Endothelial cell of umbilical vein (primary cell): ENCODE measurements around the gene GRAMD1B. TPM values are rescaled to one million over a fixed set of nuclear protein-coding genes. Genes with fewer than 3 reads are reported as not detected.

Experiments
- BruUV-seq: library from RNA; stranded (reverse); fragments of 400-500 nt; replicated peaks from 2 replicates; lab custom pipeline; 2021; lab: Mats Ljungman, UMichigan
- CTCF ChIA-PET: fragments of 300-600, 350-600 bp; sonication (Branson Sonifier 250); formaldehyde crosslinking; loops from one replicate; lab custom pipeline; 2021; ENCODE audit warnings: antibody characterized with exemption, inconsistent platforms; lab: Charles Lee
- POLR2A ChIA-PET: fragments of 300-600, 350-600 bp; sonication (Branson Sonifier 250); formaldehyde crosslinking; loops from one replicate; lab custom pipeline; 2021; ENCODE audit warnings: antibody characterized with exemption, inconsistent platforms; lab: Charles Lee
- DNase-seq: peaks from one replicate; pipeline ENCODE4 v3.0.0-alpha.2; 2011; ENCODE audit warnings: low read depth, low spot score
- FAIRE-seq: peaks from 2 replicates; lab custom pipeline; 2011; peaks lifted over from hg19 to GRCh38; lab: Jason Lieb, UNC
- H2AFZ ChIP-seq: 2 replicates; pipeline ENCODE4 v1.6.0; 2012; ENCODE audit warnings: low read depth, low read length, control low read depth, inconsistent platforms
- H3K27ac ChIP-seq: 2 replicates; pipeline ENCODE4 v1.5.1; 2011; ENCODE audit warnings: low read depth, mild to moderate bottlenecking, control low read depth, low read length, moderate library complexity; ENCODE audit not compliant: insufficient read depth
- H3K27me3 ChIP-seq, 2 experiments: 2 replicates each; pipeline versions ENCODE4 v1.6.0 to v1.6.1; 2011; ENCODE audit warnings: low read length in 2 of 2, mixed read lengths in 1 of 2; ENCODE audit not compliant: control insufficient read depth in 2 of 2, insufficient read depth in 2 of 2
- H3K36me3 ChIP-seq, 2 experiments: 2 replicates in 1 of 2; 3 replicates in 1 of 2; pipeline ENCODE4 v1.5.1; 2011; ENCODE audit warnings: low read length in 2 of 2, mild to moderate bottlenecking in 1 of 2, moderate library complexity in 1 of 2; ENCODE audit not compliant: control insufficient read depth in 2 of 2, insufficient read depth in 2 of 2; ENCODE audit errors: extremely low read depth in 1 of 2
- H3K4me1 ChIP-seq: 3 replicates; pipeline ENCODE4 v1.5.1; 2011; ENCODE audit warnings: mild to moderate bottlenecking, low read length; ENCODE audit not compliant: control insufficient read depth, insufficient read depth; ENCODE audit errors: extremely low read depth
- H3K4me2 ChIP-seq: 2 replicates; pipeline ENCODE4 v1.6.1; 2011; ENCODE audit warnings: low read length, control low read depth, mixed read lengths; ENCODE audit not compliant: insufficient read depth
- H3K4me3 ChIP-seq, 3 experiments: fragments of 200-600 bp in 1 of 3; sonication (generic), shearing (Covaris generic) in 1 of 3; replicated peaks in 1 of 3; 2 replicates each; pipeline ENCODE4 v1.5.1; 2011 to 2016; ENCODE audit warnings: control low read depth in 3 of 3, low read length in 3 of 3, mild to moderate bottlenecking in 2 of 3, inconsistent platforms in 1 of 3, low read depth in 1 of 3, moderate library complexity in 1 of 3; ENCODE audit not compliant: insufficient read depth in 1 of 3
- H3K79me2 ChIP-seq: 2 replicates; pipeline ENCODE4 v1.6.0; 2012; ENCODE audit warnings: low read length, inconsistent platforms; ENCODE audit not compliant: control insufficient read depth, insufficient read depth
- H3K9ac ChIP-seq: replicated peaks from 2 replicates; pipeline ENCODE3; 2011; ENCODE audit warnings: low read length, control low read depth; ENCODE audit not compliant: insufficient read depth; ENCODE audit errors: extremely low read depth
- H3K9me1 ChIP-seq: replicated peaks from 3 replicates; pipeline ENCODE4 v1.6.0; 2011; ENCODE audit warnings: mild to moderate bottlenecking, low read length; ENCODE audit not compliant: control insufficient read depth, insufficient read depth; ENCODE audit errors: extremely low read depth
- H3K9me3 ChIP-seq: replicated peaks from 2 replicates; pipeline ENCODE4 v1.5.1; 2012; ENCODE audit warnings: low read length, inconsistent platforms; ENCODE audit not compliant: control insufficient read depth, insufficient read depth
- H4K20me1 ChIP-seq: replicated peaks from 2 replicates; pipeline ENCODE3; 2011; ENCODE audit warnings: mild to moderate bottlenecking, low read length; ENCODE audit not compliant: control insufficient read depth, insufficient read depth; ENCODE audit errors: extremely low read depth
- EZH2 ChIP-seq: IDR thresholded peaks from 2 replicates; pipeline ENCODE4 v1.6.1; 2012; ENCODE audit warnings: borderline replicate concordance, low read depth, mild to moderate bottlenecking, moderate library complexity, low read length, inconsistent platforms; ENCODE audit not compliant: severe bottlenecking
- GATA2 ChIP-seq: IDR thresholded peaks from 2 replicates; pipeline ENCODE4 v1.7.0; 2011; ENCODE audit warnings: low read depth, mild to moderate bottlenecking, moderate library complexity, mixed read lengths, low read length; ENCODE audit not compliant: insufficient read length, insufficient read depth
- JUN ChIP-seq: IDR thresholded peaks from 2 replicates; pipeline ENCODE4 v1.6.1; 2011; ENCODE audit warnings: borderline replicate concordance, low read depth; ENCODE audit not compliant: insufficient read length, insufficient read depth
- MAX ChIP-seq: IDR thresholded peaks from 2 replicates; pipeline ENCODE4 v1.6.1; 2011; ENCODE audit not compliant: insufficient read depth, insufficient read length
- POLR2AphosphoS5 ChIP-seq: IDR thresholded peaks from 2 replicates; pipeline ENCODE4 v1.6.1; 2012; ENCODE audit warnings: low read depth, mild to moderate bottlenecking, control low read depth, low read length, moderate library complexity; ENCODE audit not compliant: insufficient read depth
- dilution Hi-C: fragments of 300-500 bp; cut with MboI; formaldehyde crosslinking; loops from one replicate; pipeline ENCODE4 v1.15.0; 2019; ENCODE audit warnings: low sequenced_read_pairs; ENCODE audit not compliant: extremely low pct_ligation_motif_present
- intact Hi-C: fragments of 100-400 bp; cut with micrococcal nuclease; formaldehyde crosslinking; loops from one replicate; pipeline ENCODE4 v1.10.0; 2022
- polyA plus RNA-seq, 4 experiments: library from polyadenylated mRNA; depleted of rRNA in 3 of 4; stranded (reverse) in 3 of 4; unstranded in 1 of 4; fragments of >200 nt; gene quantifications; 2 replicates each; pipeline versions ENCODE4 v1.2.1 to v1.2.3, GENCODE V29; 2011 to 2012; ENCODE audit warnings: missing spikeins in 1 of 4
- total RNA-seq: library from RNA; stranded (reverse); gene quantifications from 2 replicates; pipeline ENCODE4 v1.2.3, GENCODE V29; 2021

Gene GRAMD1B
- total and polyA plus RNA-seq, 2 donors (not counting 3 experiments of a cell fraction or from before 2014, with no cell fraction given), result 5.1 to 11.1 TPM

GRCh38 chr11:123483058-123483457 lies 53.0 kb downstream of the GRAMD1B start:
- intact Hi-C loops, result no loop called here
- ChIA-PET POLR2A (no interaction called here), CTCF (no interaction called here)
- dilution Hi-C loops, result loop anchor here (25.0 kb wide), 1 partner anchor 171 kb away; no protein-coding TSS in a partner anchor
- H3K4me2 ChIP-seq, result no peak overlapping the region
- no peaks in the 10 kb centered on the region for H3K27me3 ChIP-seq
- H2AFZ ChIP-seq, result no peak overlapping the region
- no peak for FAIRE-seq
- no peak for DNase-seq
- H3K36me3 ChIP-seq, result no peaks in the 10 kb centered on the region
- H3K27ac ChIP-seq, result no peak overlapping the region
- no peaks in the 10 kb centered on the region for H3K9me3 ChIP-seq
- H3K4me3 ChIP-seq, result no peak overlapping the region
- no peaks in the 10 kb centered on the region for H4K20me1 ChIP-seq
- peaks cover 2% of the 10 kb centered on the region for H3K4me1 ChIP-seq
- no peaks in the 10 kb centered on the region for H3K79me2 ChIP-seq
- TF ChIP-seq EZH2 (no peak), GATA2 (no peak)
- BruUV-seq, result no TSS peak
- H3K9ac ChIP-seq, result no peak overlapping the region
- no peaks in the 10 kb centered on the region for H3K9me1 ChIP-seq

- Histone ChIP-seq H3K4me2 (no peak overlapping the region), H3K27me3 (no peaks in the 10 kb centered on the region), H3K79me2 (no peaks in the 10 kb centered on the region), H3K9me3 (no peaks in the 10 kb centered on the region), H3K9ac (no peak overlapping the region), H2AFZ (no peak overlapping the region), H3K4me1 (no peaks in the 10 kb centered on the region), H3K9me1 (no peaks in the 10 kb centered on the region), H4K20me1 (no peaks in the 10 kb centered on the region), H3K36me3 (no peaks in the 10 kb centered on the region), H3K4me3 (no peak overlapping the region), H3K27ac (no peak overlapping the region)
- TF ChIP-seq JUN (no peak), POLR2AphosphoS5 (no peak), MAX (no peak)
- POLR2A ChIA-PET, result no interaction called here
- CTCF ChIA-PET, result interaction anchor here (1.1 to 1.8 kb wide), 3 partner anchors 9 to 76 kb away, joined by 3 to 12 read pairs (median 5); no protein-coding TSS in a partner anchor
- no TSS peak for BruUV-seq
- no peak for DNase-seq
- FAIRE-seq, result no peak
- dilution Hi-C loops (loop anchor here (25.0 kb wide), 1 partner anchor 171 kb away; no protein-coding TSS in a partner anchor), intact Hi-C loops (no loop called here)
Measured at GRCh38 chr11:123483466-123483865, 53.4 kb downstream of the GRAMD1B start.
